IMR-90 (cell line): ENCODE data around the gene EIF3L. TPM values are rescaled to one million over a fixed set of nuclear protein-coding genes. Genes with fewer than 3 reads are reported as not detected.

Source experiments
- ATAC-seq: fragments of 200-7000 bp; cut with Tn5 transposase; 2 replicates; pipeline ENCODE4 v1.9.1; 2020; ENCODE audit warnings: low read depth, mild to moderate bottlenecking, moderate library complexity
- BruUV-seq: library from RNA; stranded (reverse); fragments of 400-500 nt; replicated peaks from 2 replicates; lab custom pipeline; 2021; lab: Mats Ljungman, UMichigan
- CTCF ChIA-PET: fragments of 300-600 bp; formaldehyde crosslinking; extraction: SDS; loops from one replicate; lab custom pipeline; 2021; ENCODE audit warnings: antibody characterized with exemption; lab: Yijun Ruan, JAX
- POLR2A ChIA-PET: fragments of 300-600 bp; sonication (Branson Sonifier 250); formaldehyde crosslinking; loops from one replicate; lab custom pipeline; 2022; ENCODE audit warnings: antibody characterized with exemption; ENCODE audit not compliant: unreplicated experiment; lab: Charles Lee
- DNase-seq: peaks from one replicate; pipeline ENCODE4 v3.0.0; 2013
- H2AFZ ChIP-seq: replicated peaks from 2 replicates; pipeline ENCODE3; 2013; ENCODE audit warnings: low read length, mild to moderate bottlenecking; ENCODE audit not compliant: poor library complexity
- H2AK5ac ChIP-seq: 2 replicates; pipeline ENCODE4 v1.6.1; 2013; ENCODE audit warnings: low read depth, low read length, inconsistent platforms
- H2AK9ac ChIP-seq: replicated peaks from 2 replicates; pipeline ENCODE3; 2013; ENCODE audit warnings: mild to moderate bottlenecking, low read depth, low read length, moderate library complexity; ENCODE audit not compliant: poor library complexity
- H2BK120ac ChIP-seq: 2 replicates; pipeline ENCODE4 v1.6.1; 2013; ENCODE audit warnings: low read depth, low read length, inconsistent platforms
- H2BK15ac ChIP-seq: 3 replicates; pipeline ENCODE4 v1.6.1; 2013; ENCODE audit warnings: low read depth, low read length, inconsistent platforms
- H2BK20ac ChIP-seq: 2 replicates; pipeline ENCODE4 v1.6.1; 2013; ENCODE audit warnings: low read depth, mild to moderate bottlenecking, inconsistent platforms, low read length, moderate library complexity
- H2BK5ac ChIP-seq: 2 replicates; pipeline ENCODE4 v1.6.1; 2013; ENCODE audit warnings: mild to moderate bottlenecking, low read depth, low read length, inconsistent platforms; ENCODE audit not compliant: poor library complexity, severe bottlenecking
- H3K14ac ChIP-seq: replicated peaks from 2 replicates; pipeline ENCODE4 v1.6.1; 2013; ENCODE audit warnings: low read depth, low read length, inconsistent platforms
- H3K18ac ChIP-seq: 2 replicates; pipeline ENCODE4 v1.6.1; 2013; ENCODE audit warnings: low read depth, low read length, control low read depth
- H3K23ac ChIP-seq: 2 replicates; pipeline ENCODE4 v1.6.1; 2013; ENCODE audit warnings: low read depth, low read length, inconsistent platforms
- H3K27ac ChIP-seq: 2 replicates; pipeline ENCODE4 v1.5.1; 2013; ENCODE audit warnings: mild to moderate bottlenecking, control low read depth, low read length; ENCODE audit not compliant: insufficient read depth
- H3K27me3 ChIP-seq: 2 replicates; pipeline ENCODE4 v1.6.1; 2013; ENCODE audit warnings: low read length; ENCODE audit not compliant: control insufficient read depth, insufficient read depth
- H3K36me3 ChIP-seq: 2 replicates; pipeline ENCODE4 v1.6.1; 2013; ENCODE audit warnings: low read length, mixed read lengths; ENCODE audit not compliant: control insufficient read depth, insufficient read depth
- H3K4ac ChIP-seq: 2 replicates; pipeline ENCODE4 v1.6.1; 2013; ENCODE audit warnings: low read depth, low read length, inconsistent platforms
- H3K4me1 ChIP-seq: 2 replicates; pipeline ENCODE4 v1.6.1; 2013; ENCODE audit warnings: low read length, mixed read lengths; ENCODE audit not compliant: control insufficient read depth, insufficient read depth
- H3K4me2 ChIP-seq: 2 replicates; pipeline ENCODE4 v1.6.1; 2013; ENCODE audit warnings: low read depth, mild to moderate bottlenecking, control low read depth, low read length, moderate library complexity
- H3K4me3 ChIP-seq: 2 replicates; pipeline ENCODE4 v1.5.1; 2013; ENCODE audit warnings: low read depth, mild to moderate bottlenecking, control low read depth, low read length, moderate library complexity; ENCODE audit not compliant: insufficient read depth
- H3K56ac ChIP-seq: 2 replicates; pipeline ENCODE4 v1.6.1; 2013; ENCODE audit warnings: low read length, inconsistent platforms; ENCODE audit not compliant: insufficient read depth; ENCODE audit errors: extremely low read depth
- H3K79me1 ChIP-seq, 2 experiments: 2 replicates each; pipeline ENCODE4 v1.6.1; 2013; ENCODE audit warnings: low read length in 2 of 2, inconsistent platforms in 1 of 2, low read depth in 1 of 2
- H3K9ac ChIP-seq: 2 replicates; pipeline ENCODE4 v1.6.1; 2013; ENCODE audit warnings: low read depth, low read length, control low read depth
- H3K9me1 ChIP-seq: 2 replicates; pipeline ENCODE4 v1.6.1; 2013; ENCODE audit warnings: low read length, inconsistent platforms; ENCODE audit not compliant: insufficient read depth
- H3K9me3 ChIP-seq: 2 replicates; pipeline ENCODE4 v1.6.1; 2013; ENCODE audit warnings: low read length; ENCODE audit not compliant: control insufficient read depth, insufficient read depth
- H4K20me1 ChIP-seq: 2 replicates; pipeline ENCODE4 v1.6.1; 2013; ENCODE audit warnings: low read length, inconsistent platforms; ENCODE audit not compliant: insufficient read depth
- H4K5ac ChIP-seq: 2 replicates; pipeline ENCODE4 v1.6.1; 2013; ENCODE audit warnings: mild to moderate bottlenecking, low read depth, low read length, control low read depth
- H4K8ac ChIP-seq, 2 experiments: 2 replicates each; pipeline ENCODE4 v1.6.1; 2013; ENCODE audit warnings: low read depth in 2 of 2, low read length in 2 of 2, control low read depth in 1 of 2, inconsistent platforms in 1 of 2
- H4K91ac ChIP-seq: 2 replicates; pipeline ENCODE4 v1.6.1; 2013; ENCODE audit warnings: low read depth, low read length, inconsistent platforms; ENCODE audit not compliant: insufficient read depth
- CEBPB ChIP-seq: IDR thresholded peaks from 2 replicates; pipeline ENCODE4 v1.6.1; 2012; ENCODE audit warnings: low read depth, low read length, improper control_type of control experiment
- CHD1 ChIP-seq: IDR thresholded peaks from 2 replicates; pipeline ENCODE4 v1.6.1; 2012; ENCODE audit warnings: low read depth, low read length, improper control_type of control experiment
- ELK1 ChIP-seq: fragments of 150-350 bp; IDR thresholded peaks from 2 replicates; pipeline ENCODE4 v1.6.1; 2016; ENCODE audit warnings: low read depth, mild to moderate bottlenecking, low read length, moderate library complexity, borderline replicate concordance
- FOS ChIP-seq: fragments of 150-350 bp; IDR thresholded peaks from 2 replicates; pipeline ENCODE4 v1.6.1; 2016; ENCODE audit warnings: low read depth, low read length
- POLR2A ChIP-seq: IDR thresholded peaks from 2 replicates; pipeline ENCODE4 v1.6.1; 2012; ENCODE audit warnings: mild to moderate bottlenecking, low read depth, low read length
- RAD21 ChIP-seq: IDR thresholded peaks from 2 replicates; pipeline ENCODE4 v1.6.1; 2012; ENCODE audit warnings: low read length, improper control_type of control experiment
- RCOR1 ChIP-seq: IDR thresholded peaks from 2 replicates; pipeline ENCODE4 v1.6.1; 2012; ENCODE audit warnings: mild to moderate bottlenecking, low read length, improper control_type of control experiment; ENCODE audit not compliant: insufficient replicate concordance
- RFX5 ChIP-seq: IDR thresholded peaks from 2 replicates; pipeline ENCODE4 v1.8.0; 2012; ENCODE audit warnings: low read depth, mild to moderate bottlenecking, low read length, moderate library complexity
- WGBS, 2 experiments: methylation state at CpG; one replicate each; pipeline versions ENCODE4 v1.1.5 to v1.1.7; 2013; ENCODE audit warnings: missing lambda C conversion rate in 2 of 2; ENCODE audit not compliant: insufficient read length in 1 of 2; ENCODE audit errors: extremely low coverage in 2 of 2; 5-methylcytosine and 5-hydroxymethylcytosine counted together
- dilution Hi-C: fragments of 300-500 bp; cut with HindIII; formaldehyde crosslinking; loops from one replicate; pipeline ENCODE4 v1.14.3; 2018; ENCODE audit warnings: low sequenced_read_pairs; ENCODE audit not compliant: unreplicated experiment
- in situ Hi-C: fragments of 300-500 bp; cut with MboI; formaldehyde crosslinking; loops from 3 replicates; pipeline ENCODE4 v1.14.3; 2019; ENCODE audit warnings: low sequenced_read_pairs, inconsistent platforms, mixed read lengths
- intact Hi-C: fragments of 100-400 bp; cut with micrococcal nuclease; formaldehyde crosslinking; loops from 2 replicates; pipeline ENCODE4 v1.10.0; 2022
- polyA plus RNA-seq, 3 experiments: library from polyadenylated mRNA; depleted of rRNA; stranded (reverse); fragments of >200 nt; gene quantifications; 2 replicates each; pipeline ENCODE4 v1.2.3, GENCODE V29; 2012; ENCODE audit warnings: low replicate concordance in 1 of 3
- total RNA-seq: library from RNA; depleted of rRNA; stranded (reverse); fragments of >200 nt; gene quantifications from 2 replicates; pipeline ENCODE4 v1.2.3, GENCODE V29; 2012
- TF ChIP-seq, protein P1 (sequence below): conservative IDR thresholded peaks from 2 replicates; pipeline ENCODE4 v1.5.1; 2012; ENCODE audit warnings: mild to moderate bottlenecking, low read depth, low read length, improper control_type of control experiment

EIF3L gene
- total and polyA plus RNA-seq, 2 of the 4 experiments (the other 2 are of a cell fraction): 391 to 593 TPM

DNA sequence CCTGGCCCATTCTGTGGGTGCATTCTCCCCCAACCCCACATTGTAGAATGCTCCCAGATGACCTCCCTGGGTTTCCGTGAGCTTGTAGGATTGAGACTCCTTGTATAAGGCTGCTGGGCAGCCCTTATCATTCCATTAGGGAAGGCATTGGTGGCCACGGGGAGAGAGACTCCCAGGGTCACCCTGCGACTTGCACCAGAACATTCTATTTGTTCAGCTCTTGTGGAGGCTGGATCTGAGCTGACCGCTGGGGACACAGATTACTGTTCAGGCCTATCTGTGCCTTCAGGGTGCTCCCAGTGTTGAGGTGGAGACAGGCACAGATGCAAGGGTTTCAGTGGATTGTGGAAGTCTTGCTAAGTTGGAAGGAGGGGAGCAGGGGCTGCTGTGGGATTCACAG is 74.7 kb downstream of the EIF3L start:
- no TSS peak for BruUV-seq
- H3K4me2 ChIP-seq: no peak overlapping the region
- H4K91ac ChIP-seq: no peak overlapping the region
- ChIA-PET POLR2A (no interaction called here), CTCF (no interaction called here)
- no peak overlapping the region for H3K27ac ChIP-seq
- no peak overlapping the region for H2BK20ac ChIP-seq
- no peak overlapping the region for H3K18ac ChIP-seq
- H2AK9ac ChIP-seq: no peak overlapping the region
- DNase-seq (no peak), ATAC-seq (no peak)
- 82% methylated on average over 2 of the region's 4 CpGs; no CpG with 5 or more reads in 1 of the 2 experiments for WGBS, 2 experiments
- TF ChIP-seq RAD21 (no peak), RCOR1 (no peak), RFX5 (no peak), ELK1 (no peak), CEBPB (no peak), FOS (no peak), CHD1 (no peak), POLR2A (no peak)
- TF ChIP-seq, protein P1, sequence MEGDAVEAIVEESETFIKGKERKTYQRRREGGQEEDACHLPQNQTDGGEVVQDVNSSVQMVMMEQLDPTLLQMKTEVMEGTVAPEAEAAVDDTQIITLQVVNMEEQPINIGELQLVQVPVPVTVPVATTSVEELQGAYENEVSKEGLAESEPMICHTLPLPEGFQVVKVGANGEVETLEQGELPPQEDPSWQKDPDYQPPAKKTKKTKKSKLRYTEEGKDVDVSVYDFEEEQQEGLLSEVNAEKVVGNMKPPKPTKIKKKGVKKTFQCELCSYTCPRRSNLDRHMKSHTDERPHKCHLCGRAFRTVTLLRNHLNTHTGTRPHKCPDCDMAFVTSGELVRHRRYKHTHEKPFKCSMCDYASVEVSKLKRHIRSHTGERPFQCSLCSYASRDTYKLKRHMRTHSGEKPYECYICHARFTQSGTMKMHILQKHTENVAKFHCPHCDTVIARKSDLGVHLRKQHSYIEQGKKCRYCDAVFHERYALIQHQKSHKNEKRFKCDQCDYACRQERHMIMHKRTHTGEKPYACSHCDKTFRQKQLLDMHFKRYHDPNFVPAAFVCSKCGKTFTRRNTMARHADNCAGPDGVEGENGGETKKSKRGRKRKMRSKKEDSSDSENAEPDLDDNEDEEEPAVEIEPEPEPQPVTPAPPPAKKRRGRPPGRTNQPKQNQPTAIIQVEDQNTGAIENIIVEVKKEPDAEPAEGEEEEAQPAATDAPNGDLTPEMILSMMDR: no peak
- no peak overlapping the region for H3K9ac ChIP-seq
- no peak overlapping the region for H2BK5ac ChIP-seq
- peaks cover 0 to 14% of the 10 kb centered on the region in 2 experiments; a peak in 3 of 4 replicates for H3K79me1 ChIP-seq
- H4K20me1 ChIP-seq: peaks cover 5% of the 10 kb centered on the region; the same call in 1 of the 2 replicates
- H3K56ac ChIP-seq: no peak overlapping the region
- no peak overlapping the region for H3K23ac ChIP-seq
- intact Hi-C loops (no loop called here), in situ Hi-C loops (no loop called here), dilution Hi-C loops (no loop called here)
- H2BK15ac ChIP-seq: no peak overlapping the region
- no peak overlapping the region for H3K4me3 ChIP-seq
- no peak overlapping the region for H3K14ac ChIP-seq
- H3K9me3 ChIP-seq: no peaks in the 10 kb centered on the region
- H4K8ac ChIP-seq: no peak overlapping the region
- no peaks in the 10 kb centered on the region for H3K4me1 ChIP-seq
- H4K5ac ChIP-seq: no peak overlapping the region
- H2BK120ac ChIP-seq: no peak overlapping the region
- H2AFZ ChIP-seq: no peak overlapping the region
- no peaks in the 10 kb centered on the region for H3K9me1 ChIP-seq
- H3K27me3 ChIP-seq: no peaks in the 10 kb centered on the region
- peaks cover 56% of the 10 kb centered on the region for H3K36me3 ChIP-seq
- no peak overlapping the region for H2AK5ac ChIP-seq
- H3K4ac ChIP-seq: no peak overlapping the region
